Calu3 (cell line): ENCODE results near the gene MLC1. TPM values are rescaled to one million over a fixed set of nuclear protein-coding genes. Genes with fewer than 3 reads are reported as not detected.
A peak's percentile ranks its signal among the peaks of the same experiment; 100 is the strongest.

ENCODE experiments used
- BruUV-seq: library from RNA; stranded (reverse); fragments of 400-500 nt; replicated peaks from 2 replicates; lab custom pipeline; 2021; lab: Mats Ljungman, UMichigan
- CTCF ChIA-PET: fragments of 300-600 bp; sonication (Branson Sonifier 250); formaldehyde crosslinking; loops from one replicate; lab custom pipeline; 2022; ENCODE audit warnings: antibody characterized with exemption; lab: Charles Lee
- DNase-seq: peaks from one replicate; pipeline ENCODE4 v3.0.0; 2022
- H3K27ac Mint-ChIP-seq: one replicate; pipeline ENCODE4 v1.8.0; 2022; ENCODE audit warnings: mixed read lengths; ENCODE audit not compliant: unreplicated experiment
- H3K27me3 Mint-ChIP-seq: one replicate; pipeline ENCODE4 v1.8.0; 2022; ENCODE audit warnings: mixed read lengths; ENCODE audit not compliant: unreplicated experiment
- H3K36me3 Mint-ChIP-seq: one replicate; pipeline ENCODE4 v1.8.0; 2022; ENCODE audit warnings: mild to moderate bottlenecking, moderate library complexity, mixed read lengths; ENCODE audit not compliant: insufficient read depth, unreplicated experiment
- H3K4me1 Mint-ChIP-seq: one replicate; pipeline ENCODE4 v1.8.0; 2022; ENCODE audit warnings: mild to moderate bottlenecking, low read depth, mixed read lengths; ENCODE audit not compliant: unreplicated experiment
- H3K4me3 Mint-ChIP-seq: one replicate; pipeline ENCODE4 v1.8.0; 2022; ENCODE audit warnings: mild to moderate bottlenecking, low read depth, moderate library complexity, mixed read lengths; ENCODE audit not compliant: unreplicated experiment
- H3K9me3 Mint-ChIP-seq: one replicate; pipeline ENCODE4 v1.8.0; 2022; ENCODE audit warnings: low read depth, mixed read lengths; ENCODE audit not compliant: unreplicated experiment
- intact Hi-C: fragments of 100-400 bp; cut with micrococcal nuclease; formaldehyde crosslinking; loops from one replicate; pipeline ENCODE4 v1.10.0; 2022; ENCODE audit not compliant: unreplicated experiment
- total RNA-seq: library from RNA; stranded (reverse); gene quantifications from 2 replicates; pipeline ENCODE4 v1.2.3, GENCODE V29; 2022
- TF ChIP-seq, protein P1 (sequence below): fragments of 200-600 bp; IDR thresholded peaks from one replicate; pipeline ENCODE4 v1.8.0; 2022; ENCODE audit warnings: antibody characterized with exemption; ENCODE audit not compliant: unreplicated experiment

Gene MLC1
- total RNA-seq, 1 experiment from 2014 or later: not detected

DNA sequence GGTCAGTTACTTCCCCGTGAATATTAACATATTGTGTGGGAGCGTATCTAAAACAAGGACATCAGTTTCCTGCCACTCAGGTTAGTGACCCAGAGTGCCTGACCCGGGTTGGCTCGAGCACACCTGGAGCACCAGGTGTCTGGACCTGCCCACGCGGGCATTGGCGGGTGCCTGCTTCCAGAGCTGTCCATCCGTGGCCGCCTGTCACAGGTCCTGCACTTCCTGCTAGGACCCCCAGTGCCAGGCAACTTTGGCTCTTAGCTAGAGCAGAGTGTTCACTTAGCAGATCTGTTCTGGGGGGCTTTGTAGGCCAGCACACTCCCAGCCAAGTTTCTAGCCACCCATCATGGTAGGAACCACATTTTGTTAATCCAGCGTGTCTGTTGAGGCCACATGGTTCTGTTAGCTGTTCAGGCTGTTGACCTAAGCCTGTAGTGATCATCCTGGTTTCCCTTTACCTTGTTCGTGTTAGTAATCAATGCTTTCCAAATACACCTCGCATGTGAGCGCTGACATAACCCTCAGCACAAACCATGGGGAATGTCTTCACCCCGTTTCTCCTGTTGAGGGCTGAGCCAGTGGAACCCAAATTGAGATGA, 34.0 kb upstream of the MLC1 start:
- Mint-ChIP-seq H3K4me1 (peaks cover 22% of the 10 kb centered on the region), H3K36me3 (peaks cover 4% of the 10 kb centered on the region), H3K9me3 (peaks cover 3% of the 10 kb centered on the region), H3K27me3 (peaks cover 23% of the 10 kb centered on the region), H3K4me3 (no peak overlapping the region), H3K27ac (no peak overlapping the region)
- CTCF ChIA-PET: no interaction called here
- TF ChIP-seq, protein P1, sequence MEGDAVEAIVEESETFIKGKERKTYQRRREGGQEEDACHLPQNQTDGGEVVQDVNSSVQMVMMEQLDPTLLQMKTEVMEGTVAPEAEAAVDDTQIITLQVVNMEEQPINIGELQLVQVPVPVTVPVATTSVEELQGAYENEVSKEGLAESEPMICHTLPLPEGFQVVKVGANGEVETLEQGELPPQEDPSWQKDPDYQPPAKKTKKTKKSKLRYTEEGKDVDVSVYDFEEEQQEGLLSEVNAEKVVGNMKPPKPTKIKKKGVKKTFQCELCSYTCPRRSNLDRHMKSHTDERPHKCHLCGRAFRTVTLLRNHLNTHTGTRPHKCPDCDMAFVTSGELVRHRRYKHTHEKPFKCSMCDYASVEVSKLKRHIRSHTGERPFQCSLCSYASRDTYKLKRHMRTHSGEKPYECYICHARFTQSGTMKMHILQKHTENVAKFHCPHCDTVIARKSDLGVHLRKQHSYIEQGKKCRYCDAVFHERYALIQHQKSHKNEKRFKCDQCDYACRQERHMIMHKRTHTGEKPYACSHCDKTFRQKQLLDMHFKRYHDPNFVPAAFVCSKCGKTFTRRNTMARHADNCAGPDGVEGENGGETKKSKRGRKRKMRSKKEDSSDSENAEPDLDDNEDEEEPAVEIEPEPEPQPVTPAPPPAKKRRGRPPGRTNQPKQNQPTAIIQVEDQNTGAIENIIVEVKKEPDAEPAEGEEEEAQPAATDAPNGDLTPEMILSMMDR: no peak
- DNase-seq: no peak
- BruUV-seq: no TSS peak
- intact Hi-C loops: no loop called here

DNA sequence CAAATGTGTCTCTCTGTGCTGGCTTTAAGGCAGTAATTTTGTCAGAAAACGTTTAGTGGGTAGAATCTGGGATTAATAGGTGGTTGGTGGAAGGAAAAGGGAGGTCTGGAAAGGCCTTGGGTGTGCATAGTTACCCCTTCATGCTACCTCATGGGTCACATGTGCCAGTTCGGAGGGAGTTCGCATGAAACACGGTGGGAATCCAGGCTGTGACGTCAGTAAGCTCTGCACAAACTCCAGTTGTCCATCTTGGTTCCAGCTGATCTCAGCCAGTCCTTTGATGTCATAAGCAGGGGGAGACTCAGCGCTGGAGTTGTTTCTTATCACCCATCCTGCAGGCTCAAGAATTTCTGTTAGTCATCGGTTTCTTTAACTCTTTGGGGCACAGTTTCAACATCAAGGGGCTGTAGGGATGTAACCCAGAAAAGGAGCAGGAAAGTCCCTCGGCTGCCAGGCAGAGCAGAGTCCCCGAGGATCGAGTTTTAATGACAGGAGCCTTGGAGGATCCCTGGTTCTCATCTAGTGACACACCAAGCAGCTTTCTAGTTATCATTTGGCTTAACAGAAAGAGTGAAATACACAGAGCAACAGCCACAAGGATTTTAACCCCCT, 33.4 kb upstream of the MLC1 start:
- no TSS peak for BruUV-seq
- CTCF ChIA-PET: no interaction called here
- DNase-seq: peak; percentile 27
- no peak overlapping the region for H3K4me3 Mint-ChIP-seq
- no peak overlapping the region for H3K27ac Mint-ChIP-seq
- H3K36me3 Mint-ChIP-seq: peaks cover 4% of the 10 kb centered on the region
- H3K9me3 Mint-ChIP-seq: no peaks in the 10 kb centered on the region
- TF ChIP-seq, protein P1: no peak
- intact Hi-C loops: no loop called here
- H3K4me1 Mint-ChIP-seq: peaks cover 22% of the 10 kb centered on the region
- H3K27me3 Mint-ChIP-seq: peaks cover 29% of the 10 kb centered on the region

DNA sequence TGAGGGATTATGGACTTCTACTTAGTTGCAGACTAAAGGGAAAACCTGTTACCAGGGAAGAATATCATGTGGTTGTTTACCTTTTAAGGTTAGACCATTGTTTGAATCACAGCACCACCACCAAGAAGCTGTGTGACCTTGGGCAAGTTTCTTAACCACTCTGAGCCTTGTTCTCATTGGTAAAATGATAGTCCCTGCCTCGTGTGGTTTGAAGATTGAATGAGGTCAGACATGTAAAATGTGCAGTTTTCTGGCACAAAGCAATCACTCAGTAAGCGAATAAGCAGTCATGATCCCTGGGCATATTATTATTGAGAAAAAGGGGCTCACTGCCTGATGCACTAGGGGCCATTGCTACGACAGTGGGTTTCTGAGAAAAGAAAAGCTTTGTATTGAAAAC, 32.9 kb upstream of the MLC1 start:
- no peak overlapping the region for H3K27ac Mint-ChIP-seq
- no peak for DNase-seq
- H3K36me3 Mint-ChIP-seq: peaks cover 4% of the 10 kb centered on the region
- H3K9me3 Mint-ChIP-seq: no peaks in the 10 kb centered on the region
- no TSS peak for BruUV-seq
- no peak overlapping the region for H3K4me3 Mint-ChIP-seq
- H3K4me1 Mint-ChIP-seq: peaks cover 22% of the 10 kb centered on the region
- intact Hi-C loops: no loop called here
- H3K27me3 Mint-ChIP-seq: peaks cover 35% of the 10 kb centered on the region
- TF ChIP-seq, protein P1: no peak
- CTCF ChIA-PET: no interaction called here

DNA sequence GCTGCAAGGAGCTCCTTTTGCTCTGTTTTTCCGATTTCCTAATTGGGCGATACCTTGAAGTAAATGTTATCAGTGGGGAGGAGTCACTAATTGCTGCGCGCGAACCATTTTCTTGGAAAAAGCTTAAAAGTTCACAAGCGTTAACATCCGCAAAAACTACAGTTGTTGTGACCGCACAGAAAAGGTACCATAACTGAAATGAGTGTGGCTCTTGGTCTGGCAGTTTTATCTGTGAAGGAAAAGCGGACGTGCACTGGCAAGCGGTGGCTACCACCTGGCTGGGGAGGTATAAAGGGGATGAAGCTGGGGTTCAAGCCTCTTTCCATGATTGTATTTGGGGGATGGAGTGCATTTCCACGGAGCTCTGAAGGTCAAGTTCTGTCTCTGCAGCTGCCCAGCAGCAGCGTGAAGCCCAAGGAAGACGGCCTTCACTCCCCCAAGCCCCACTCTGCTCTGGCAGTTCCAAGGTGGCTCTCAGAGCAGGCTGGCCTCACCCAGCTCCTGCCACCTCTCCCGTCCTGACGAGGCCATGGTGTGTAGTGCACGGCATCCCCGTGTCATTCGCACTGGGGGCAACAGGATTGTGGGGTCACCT, 32.0 kb upstream of the MLC1 start:
- TF ChIP-seq, protein P1: no peak
- intact Hi-C loops: no loop called here
- peaks cover 43% of the 10 kb centered on the region for H3K27me3 Mint-ChIP-seq
- no peak for DNase-seq
- H3K9me3 Mint-ChIP-seq: no peaks in the 10 kb centered on the region
- H3K36me3 Mint-ChIP-seq: peaks cover 4% of the 10 kb centered on the region
- H3K4me1 Mint-ChIP-seq: peaks cover 22% of the 10 kb centered on the region
- CTCF ChIA-PET: no interaction called here
- H3K27ac Mint-ChIP-seq: no peak overlapping the region
- BruUV-seq: no TSS peak
- H3K4me3 Mint-ChIP-seq: no peak overlapping the region
